NB4 (cell line): ENCODE measurements around the gene PAX3.

Experiments used
- MYC ChIP-seq: IDR thresholded peaks from 2 replicates; pipeline ENCODE4 v1.6.1; 2011; ENCODE audit warnings: low read depth, low read length
- TF ChIP-seq, protein P1 (sequence below): IDR thresholded peaks from one replicate; pipeline ENCODE4 v1.5.1; 2012; ENCODE audit warnings: low read depth, low read length

DNA sequence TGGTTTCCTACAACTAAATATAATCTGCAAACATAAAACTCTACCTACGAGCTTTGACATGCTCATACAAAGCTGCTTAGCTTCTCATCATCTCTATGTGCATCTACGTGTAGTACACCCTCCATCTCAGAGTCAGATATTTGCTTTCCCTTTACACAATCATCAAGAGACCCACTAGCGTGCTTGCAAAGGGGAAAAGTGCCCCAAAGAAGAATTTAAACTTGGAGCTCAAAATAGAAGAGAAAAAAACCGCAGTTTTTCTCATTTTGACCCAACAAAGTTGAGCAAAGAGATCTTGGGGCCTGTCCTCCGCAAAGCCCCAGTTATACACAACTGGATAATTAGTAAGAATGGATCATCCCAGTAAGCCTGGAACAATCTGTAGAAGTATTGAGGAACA is 104.1 kb downstream of the PAX3 start:
- TF ChIP-seq, protein P1, sequence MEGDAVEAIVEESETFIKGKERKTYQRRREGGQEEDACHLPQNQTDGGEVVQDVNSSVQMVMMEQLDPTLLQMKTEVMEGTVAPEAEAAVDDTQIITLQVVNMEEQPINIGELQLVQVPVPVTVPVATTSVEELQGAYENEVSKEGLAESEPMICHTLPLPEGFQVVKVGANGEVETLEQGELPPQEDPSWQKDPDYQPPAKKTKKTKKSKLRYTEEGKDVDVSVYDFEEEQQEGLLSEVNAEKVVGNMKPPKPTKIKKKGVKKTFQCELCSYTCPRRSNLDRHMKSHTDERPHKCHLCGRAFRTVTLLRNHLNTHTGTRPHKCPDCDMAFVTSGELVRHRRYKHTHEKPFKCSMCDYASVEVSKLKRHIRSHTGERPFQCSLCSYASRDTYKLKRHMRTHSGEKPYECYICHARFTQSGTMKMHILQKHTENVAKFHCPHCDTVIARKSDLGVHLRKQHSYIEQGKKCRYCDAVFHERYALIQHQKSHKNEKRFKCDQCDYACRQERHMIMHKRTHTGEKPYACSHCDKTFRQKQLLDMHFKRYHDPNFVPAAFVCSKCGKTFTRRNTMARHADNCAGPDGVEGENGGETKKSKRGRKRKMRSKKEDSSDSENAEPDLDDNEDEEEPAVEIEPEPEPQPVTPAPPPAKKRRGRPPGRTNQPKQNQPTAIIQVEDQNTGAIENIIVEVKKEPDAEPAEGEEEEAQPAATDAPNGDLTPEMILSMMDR: no peak
- no peak for TF ChIP-seq MYC
